Heart right ventricle (tissue), 16 donors: ENCODE results near the gene LRP6. TPM values are rescaled to one million over a fixed set of nuclear protein-coding genes. Genes with fewer than 3 reads are reported as not detected.

Source experiments
- ATAC-seq, 8 donors: fragments of 200-7000 bp; cut with Tn5 transposase; one replicate each; pipeline ENCODE4 v1.9.1; 2020; ENCODE audit warnings: mild to moderate bottlenecking in 8 of 8, moderate library complexity in 8 of 8, moderate number of reproducible peaks in 1 of 8
- DNase-seq, 2 donors: peaks; one replicate each; pipeline ENCODE4 v3.0.0-alpha.2; 2020
- H3K27ac ChIP-seq, 10 donors: fragments of 200-600 bp; sonication (generic) in 2 of 10; one replicate each; pipeline versions ENCODE4 v1.5.0 to v1.8.0; 2020 to 2022; ENCODE audit warnings: mild to moderate bottlenecking in 3 of 10
- H3K27me3 ChIP-seq, 7 donors: fragments of 200-600 bp; one replicate each; pipeline ENCODE4 v1.8.0; 2021 to 2022; ENCODE audit warnings: mild to moderate bottlenecking in 2 of 7
- H3K36me3 ChIP-seq, 9 donors: fragments of 200-600 bp; sonication (generic) in 1 of 9; one replicate each; pipeline versions ENCODE4 v1.5.0 to v1.8.0; 2020 to 2022; ENCODE audit warnings: mild to moderate bottlenecking in 2 of 9
- H3K4me1 ChIP-seq, 9 donors: fragments of 200-600 bp; sonication (generic) in 1 of 9; one replicate each; pipeline versions ENCODE4 v1.5.0 to v1.8.0; 2020 to 2022; ENCODE audit warnings: mild to moderate bottlenecking in 4 of 9
- H3K4me3 ChIP-seq, 10 donors: fragments of 200-600 bp; sonication (generic) in 2 of 10; one replicate each; pipeline versions ENCODE4 v1.5.0 to v1.8.0; 2020 to 2022; ENCODE audit warnings: mild to moderate bottlenecking in 7 of 10, moderate library complexity in 2 of 10
- H3K9me3 ChIP-seq, 11 donors: fragments of 200-600 bp in 10 of 11; sonication (generic) in 2 of 11; one replicate each; pipeline versions ENCODE4 v1.5.0 to v1.8.0; 2013 to 2022; ENCODE audit warnings: mild to moderate bottlenecking in 2 of 11, control low read depth in 1 of 11, moderate library complexity in 1 of 11
- WGBS, 2 donors: extraction: QIAGEN DNeasy Blood & Tissue Kit; methylation state at CpG; one replicate each; pipeline ENCODE4 v1.1.7; 2013; ENCODE audit warnings: inconsistent platforms in 1 of 2; 5-methylcytosine and 5-hydroxymethylcytosine counted together
- intact Hi-C, 10 donors: fragments of 100-400 bp; cut with DNase I; formaldehyde crosslinking; loops; one replicate each; pipeline versions ENCODE4 v1.11.1 to v1.14.2; 2022
- polyA plus RNA-seq, 2 donors: library from polyadenylated mRNA; stranded (reverse); fragments of 200-250 nt; gene quantifications; one replicate each; pipeline ENCODE4 v1.2.3, GENCODE V29; 2013
- total RNA-seq, 10 donors: library from RNA; stranded (reverse); fragmentation: NEBNext Ultra II Directional in 3 of 10; extraction: Animal tissue kit (Norgen Biotek cat#: 25700) in 3 of 10; gene quantifications; one replicate each; pipeline versions ENCODE4 v1.2.1 to v1.2.4, GENCODE V29; 2021 to 2023
- TF ChIP-seq, protein P1 (sequence below), 9 donors: fragments of 200-600 bp; sonication (generic) in 2 of 9; IDR thresholded peaks; one replicate each; pipeline versions ENCODE4 v1.5.0 to v1.8.0; 2021 to 2022; ENCODE audit warnings: antibody characterized with exemption in 9 of 9, mild to moderate bottlenecking in 5 of 9, moderate library complexity in 1 of 9
- donor health status: Arrhythmogenic right ventricular cardiomyopathy.
- donor health status: ischemic (EF 13 %, LVEDD 7.1; RV severe dilation, severe dysfunction).
- donor health status: healthy with polysubstance abuse.
- donor health status: DM: no; HTN: yes; CAD: no.
- donor health status: DM: no; HTN: no; CAD: no.
- donor health status: ischemic (EF 25% LVEDD 6.9; RV normal size, moderate dysfunction).
- donor health status: ischemic (EF 25% LVEDD 5.7; RV mildly dilated, moderate dysfunction).
- donor health status: healthy.
- donor health status: DM: yes; HTN: yes; CAD: no.
- donor health status: Ischemic cardiomyopathy.
- donor health status: ischemic (EF 35%, LVEDD 5.7; RV mildly dilated, moderate dysfunction).
- donor health status: nonischemic (EF 11% LVEDD 7.7; RV severe dilation, severe dysfunction).
- donor health status: DM: yes; HTN: yes; CAD: no.
- donor health status: PGD.
- donor health status: ischemic (EF 29% LVEDD 5.4; RV normal size, mild dysfunction).
- donor health status: nonischemic (EF 23%, LVEDD 6.1; RV moderate dilation, normal function).

Gene LRP6
- total and polyA plus RNA-seq, 12 donors, result 3.1 to 31.1 (median 24.8) TPM

- H3K4me3 ChIP-seq, result no peak overlapping the region
- ATAC-seq, result no peak
Observed at GRCh38 chr12:12180575-12180974, 86.3 kb downstream of the LRP6 start.

GRCh38 chr12:12180136-12180535 lies 86.7 kb downstream of the LRP6 start:
- ATAC-seq, result no peak
- WGBS, 2 donors, result 0 to 60% methylated on average over 1 of the region's 1 CpG
- no peaks in the 10 kb centered on the region for H3K27me3 ChIP-seq
- intact Hi-C loops, result no loop called here
- H3K9me3 ChIP-seq, result no peaks in the 10 kb centered on the region
- H3K4me1 ChIP-seq, result peaks cover 0 to 21% (median 12%) of the 10 kb centered on the region in 9 donors
- no peak for DNase-seq
- no peak overlapping the region for H3K27ac ChIP-seq
- H3K4me3 ChIP-seq, result no peak overlapping the region
- H3K36me3 ChIP-seq, result peaks cover 0 to 52% (median 0%) of the 10 kb centered on the region in 9 donors
- TF ChIP-seq, protein P1, sequence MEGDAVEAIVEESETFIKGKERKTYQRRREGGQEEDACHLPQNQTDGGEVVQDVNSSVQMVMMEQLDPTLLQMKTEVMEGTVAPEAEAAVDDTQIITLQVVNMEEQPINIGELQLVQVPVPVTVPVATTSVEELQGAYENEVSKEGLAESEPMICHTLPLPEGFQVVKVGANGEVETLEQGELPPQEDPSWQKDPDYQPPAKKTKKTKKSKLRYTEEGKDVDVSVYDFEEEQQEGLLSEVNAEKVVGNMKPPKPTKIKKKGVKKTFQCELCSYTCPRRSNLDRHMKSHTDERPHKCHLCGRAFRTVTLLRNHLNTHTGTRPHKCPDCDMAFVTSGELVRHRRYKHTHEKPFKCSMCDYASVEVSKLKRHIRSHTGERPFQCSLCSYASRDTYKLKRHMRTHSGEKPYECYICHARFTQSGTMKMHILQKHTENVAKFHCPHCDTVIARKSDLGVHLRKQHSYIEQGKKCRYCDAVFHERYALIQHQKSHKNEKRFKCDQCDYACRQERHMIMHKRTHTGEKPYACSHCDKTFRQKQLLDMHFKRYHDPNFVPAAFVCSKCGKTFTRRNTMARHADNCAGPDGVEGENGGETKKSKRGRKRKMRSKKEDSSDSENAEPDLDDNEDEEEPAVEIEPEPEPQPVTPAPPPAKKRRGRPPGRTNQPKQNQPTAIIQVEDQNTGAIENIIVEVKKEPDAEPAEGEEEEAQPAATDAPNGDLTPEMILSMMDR (IDR thresholded peaks at IDR 0.05), result no peak

More at GRCh38 chr12:12180575-12180974, 86.3 kb downstream of the LRP6 start:
- Histone ChIP-seq H3K27ac (no peak overlapping the region), H3K27me3 (no peaks in the 10 kb centered on the region), H3K4me1 (peaks cover 0 to 21% (median 12%) of the 10 kb centered on the region in 9 donors), H3K9me3 (no peaks in the 10 kb centered on the region), H3K36me3 (peaks cover 0 to 52% (median 0%) of the 10 kb centered on the region in 9 donors)
- TF ChIP-seq, protein P1 (IDR thresholded peaks at IDR 0.05), result no peak
- intact Hi-C loops, result no loop called here
- 70 to 80% methylated on average over 1 of the region's 1 CpG for WGBS, 2 donors
- no peak for DNase-seq

DNA sequence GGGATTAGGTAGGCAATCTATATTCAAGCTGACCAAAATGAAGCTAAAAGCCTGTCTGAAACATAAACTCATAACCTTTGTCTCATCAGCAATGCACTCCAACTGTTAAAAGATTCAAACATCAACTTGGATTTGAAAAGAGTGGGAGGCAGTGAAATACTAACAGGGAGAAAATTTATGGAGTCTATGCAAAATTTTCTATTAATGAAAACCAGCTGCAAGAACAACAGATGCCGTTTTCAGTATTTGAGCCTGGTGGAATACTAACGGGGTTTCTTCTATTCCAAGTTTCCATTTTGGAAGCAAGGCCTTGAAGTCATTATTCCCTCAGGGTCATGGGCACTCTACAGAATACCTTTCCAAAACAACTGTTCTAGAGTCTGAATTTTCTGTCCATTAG lies 88.3 kb downstream of the LRP6 start:
- Histone ChIP-seq H3K4me3 (no peak overlapping the region), H3K4me1 (peaks cover 0 to 21% (median 12%) of the 10 kb centered on the region in 9 donors), H3K27ac (peak overlapping the region in 1 of 10 donors; percentile 17), H3K36me3 (peaks cover 0 to 48% (median 0%) of the 10 kb centered on the region in 9 donors), H3K9me3 (no peaks in the 10 kb centered on the region), H3K27me3 (no peaks in the 10 kb centered on the region)
- intact Hi-C loops, result loop anchor here in 1 of 10 donors (10.0 kb wide), 1 partner anchor 156 kb away; no protein-coding TSS in a partner anchor
- TF ChIP-seq, protein P1 (IDR thresholded peaks at IDR 0.05), result no peak
- DNase-seq (no peak), ATAC-seq (no peak)
- 66 to 78% methylated on average over 2 of the region's 2 CpGs for WGBS, 2 donors

DNA sequence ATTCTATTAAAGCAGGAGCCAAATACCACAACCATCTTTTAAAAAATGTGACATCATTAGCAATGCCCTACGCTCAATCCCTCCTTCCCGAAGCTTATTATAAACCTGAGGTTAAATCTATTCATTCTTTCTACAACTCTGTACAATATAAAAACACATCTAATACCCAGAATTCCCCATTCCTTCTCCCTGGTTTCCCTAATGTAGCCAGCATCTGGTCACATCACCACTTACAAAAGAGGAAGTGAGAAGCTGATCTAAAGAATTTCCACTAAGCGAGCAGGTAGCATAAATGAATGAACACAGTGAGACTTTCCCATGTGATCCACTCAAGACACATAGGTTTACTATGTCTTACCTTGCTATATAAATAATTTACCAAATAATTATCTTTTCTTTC lies 90.4 kb downstream of the LRP6 start:
- ATAC-seq, result no peak
- intact Hi-C loops, result loop anchor here in 1 of 10 donors (10.0 kb wide), 1 partner anchor 158 kb away; no protein-coding TSS in a partner anchor
- 91 to 96% methylated on average over 3 of the region's 3 CpGs for WGBS, 2 donors

More for the DNA sequence above, 90.4 kb downstream of the LRP6 start:
- Histone ChIP-seq H3K9me3 (no peaks in the 10 kb centered on the region), H3K27ac (no peak overlapping the region), H3K36me3 (peaks cover 0 to 45% (median 0%) of the 10 kb centered on the region in 9 donors), H3K4me3 (no peak overlapping the region), H3K27me3 (no peaks in the 10 kb centered on the region), H3K4me1 (peaks cover 0 to 11% (median 0%) of the 10 kb centered on the region in 9 donors)
- DNase-seq, result no peak
- TF ChIP-seq, protein P1 (IDR thresholded peaks at IDR 0.05), result no peak
